Activated T-cell treated with anti-CD3 and anti-CD28 coated beads, Interleukin-2, amount 50 U/mL, for 4 hours (primary cell): ENCODE results near the gene PSME2. TPM values are rescaled to one million over a fixed set of nuclear protein-coding genes. Genes with fewer than 3 reads are reported as not detected.

ENCODE experiments used
- ATAC-seq, 2 donors: fragments of 200-7000 bp; cut with Tn5 transposase; one replicate each; pipeline ENCODE4 v1.10.0; 2021
- DNase-seq: peaks from one replicate; pipeline ENCODE4 v3.0.0-alpha.2; 2020
- H3K27me3 Mint-ChIP-seq: one replicate; pipeline ENCODE4 v1.8.0; 2021; ENCODE audit warnings: low read depth, mixed read lengths
- H3K36me3 Mint-ChIP-seq: one replicate; pipeline ENCODE4 v1.8.0; 2022; ENCODE audit warnings: mixed read lengths; ENCODE audit not compliant: insufficient read depth
- H3K4me1 Mint-ChIP-seq: one replicate; pipeline ENCODE4 v1.8.0; 2021; ENCODE audit warnings: low read depth, mixed read lengths
- H3K4me3 Mint-ChIP-seq: one replicate; pipeline ENCODE4 v1.8.0; 2021; ENCODE audit warnings: mild to moderate bottlenecking, moderate library complexity, mixed read lengths
- H3K9me3 Mint-ChIP-seq: one replicate; pipeline ENCODE4 v1.8.0; 2021; ENCODE audit warnings: mixed read lengths
- total RNA-seq, 3 donors: library from RNA; stranded (reverse); gene quantifications; one replicate each; pipeline ENCODE4 v1.2.1, GENCODE V29; 2021

Gene PSME2
- total RNA-seq, 3 donors from 2014 or later, result 433 to 479 (median 471) TPM

- Mint-ChIP-seq H3K27me3 (no peaks in the 10 kb centered on the region), H3K4me3 (no peak overlapping the region), H3K36me3 (peaks cover 23% of the 10 kb centered on the region), H3K4me1 (peaks cover 4% of the 10 kb centered on the region), H3K9me3 (no peaks in the 10 kb centered on the region)
- ATAC-seq, result peak in 1 of 2 donors; percentile 25
- no peak for DNase-seq
Measured at GRCh38 chr14:24123424-24124417, 22.7 kb downstream of the PSME2 start.

GRCh38 chr14:24122898-24123297, 23.5 kb downstream of the PSME2 start:
- H3K4me1 Mint-ChIP-seq, result peaks cover 7% of the 10 kb centered on the region
- H3K9me3 Mint-ChIP-seq, result no peaks in the 10 kb centered on the region
- no peak for DNase-seq
- peaks cover 32% of the 10 kb centered on the region for H3K36me3 Mint-ChIP-seq
- no peak overlapping the region for H3K4me3 Mint-ChIP-seq
- no peak for ATAC-seq
- no peaks in the 10 kb centered on the region for H3K27me3 Mint-ChIP-seq

- Mint-ChIP-seq H3K9me3 (no peaks in the 10 kb centered on the region), H3K27me3 (no peaks in the 10 kb centered on the region), H3K36me3 (peaks cover 36% of the 10 kb centered on the region), H3K4me3 (no peak overlapping the region), H3K4me1 (peaks cover 8% of the 10 kb centered on the region)
- DNase-seq (no peak), ATAC-seq (no peak)
Measured at GRCh38 chr14:24122416-24122815, 24.0 kb downstream of the PSME2 start.

GRCh38 chr14:24121210-24121609, 25.2 kb downstream of the PSME2 start:
- peaks cover 43% of the 10 kb centered on the region for H3K36me3 Mint-ChIP-seq
- H3K9me3 Mint-ChIP-seq, result no peaks in the 10 kb centered on the region
- H3K4me3 Mint-ChIP-seq, result no peak overlapping the region
- ATAC-seq, result no peak
- H3K27me3 Mint-ChIP-seq, result no peaks in the 10 kb centered on the region
- no peak for DNase-seq
- H3K4me1 Mint-ChIP-seq, result peaks cover 16% of the 10 kb centered on the region

GRCh38 chr14:24119691-24120090, 26.7 kb downstream of the PSME2 start:
- no peak for ATAC-seq
- H3K4me3 Mint-ChIP-seq, result no peak overlapping the region
- H3K9me3 Mint-ChIP-seq, result no peaks in the 10 kb centered on the region
- no peaks in the 10 kb centered on the region for H3K27me3 Mint-ChIP-seq
- H3K36me3 Mint-ChIP-seq, result peaks cover 40% of the 10 kb centered on the region
- no peak for DNase-seq
- H3K4me1 Mint-ChIP-seq, result peaks cover 29% of the 10 kb centered on the region

- no peaks in the 10 kb centered on the region for H3K9me3 Mint-ChIP-seq
- no peak for DNase-seq
- no peaks in the 10 kb centered on the region for H3K27me3 Mint-ChIP-seq
- no peak overlapping the region for H3K4me3 Mint-ChIP-seq
- peaks cover 24% of the 10 kb centered on the region for H3K4me1 Mint-ChIP-seq
- H3K36me3 Mint-ChIP-seq, result peaks cover 32% of the 10 kb centered on the region
- ATAC-seq, result no peak
Measured at GRCh38 chr14:24117179-24117578, 29.2 kb downstream of the PSME2 start.

GRCh38 chr14:24116128-24116814, 30.1 kb downstream of the PSME2 start:
- Mint-ChIP-seq H3K4me3 (peak overlapping the region; percentile 93), H3K9me3 (no peaks in the 10 kb centered on the region), H3K36me3 (peaks cover 27% of the 10 kb centered on the region), H3K4me1 (peaks cover 24% of the 10 kb centered on the region), H3K27me3 (no peaks in the 10 kb centered on the region)
- no peak for DNase-seq
- ATAC-seq, result no peak

- DNase-seq (no peak), ATAC-seq (no peak)
- H3K9me3 Mint-ChIP-seq, result no peaks in the 10 kb centered on the region
- H3K27me3 Mint-ChIP-seq, result no peaks in the 10 kb centered on the region
- peaks cover 26% of the 10 kb centered on the region for H3K4me1 Mint-ChIP-seq
- H3K36me3 Mint-ChIP-seq, result peaks cover 23% of the 10 kb centered on the region
- peak overlapping the region; percentile 93 for H3K4me3 Mint-ChIP-seq
Measured at GRCh38 chr14:24115422-24116127, 30.8 kb downstream of the PSME2 start.

GRCh38 chr14:24114532-24115421, 31.6 kb downstream of the PSME2 start, which contains the start of the genes DCAF11 and NRL:
Gene DCAF11 (plus strand): TSS chr14:24114777. CDS start chr14:24115595, 818 bp downstream.
Gene NRL (minus strand): TSS chr14:24114949. CDS start chr14:24082848, 32,101 bp downstream.
- Mint-ChIP-seq H3K36me3 (peaks cover 22% of the 10 kb centered on the region), H3K9me3 (no peaks in the 10 kb centered on the region), H3K4me3 (peak within 1 kb of the TSS; percentile 93), H3K4me1 (peaks cover 27% of the 10 kb centered on the region), H3K27me3 (no peaks in the 10 kb centered on the region)
- peak; percentile 90 to 92 for ATAC-seq
- DNase-seq, result peak; percentile 99

- peaks cover 22% of the 10 kb centered on the region for H3K36me3 Mint-ChIP-seq
- H3K9me3 Mint-ChIP-seq, result no peaks in the 10 kb centered on the region
- DNase-seq (peak; percentile 58), ATAC-seq (peak; percentile 27 to 33)
- H3K4me1 Mint-ChIP-seq, result peaks cover 33% of the 10 kb centered on the region
- peak overlapping the region; percentile 93 for H3K4me3 Mint-ChIP-seq
- no peaks in the 10 kb centered on the region for H3K27me3 Mint-ChIP-seq
Measured at GRCh38 chr14:24113801-24114531, 32.4 kb downstream of the PSME2 start.

- Mint-ChIP-seq H3K27me3 (no peaks in the 10 kb centered on the region), H3K9me3 (no peaks in the 10 kb centered on the region), H3K4me3 (peak overlapping the region; percentile 93), H3K36me3 (peaks cover 17% of the 10 kb centered on the region), H3K4me1 (peaks cover 36% of the 10 kb centered on the region)
- DNase-seq, result no peak
- ATAC-seq, result no peak
Measured at GRCh38 chr14:24113379-24113800, 33.0 kb downstream of the PSME2 start.

GRCh38 chr14:24110523-24110922, 35.9 kb downstream of the PSME2 start:
- Mint-ChIP-seq H3K9me3 (no peaks in the 10 kb centered on the region), H3K36me3 (no peaks in the 10 kb centered on the region), H3K4me3 (no peak overlapping the region), H3K4me1 (peaks cover 23% of the 10 kb centered on the region), H3K27me3 (no peaks in the 10 kb centered on the region)
- DNase-seq, result no peak
- ATAC-seq, result no peak

- ATAC-seq (no peak), DNase-seq (no peak)
- no peaks in the 10 kb centered on the region for H3K36me3 Mint-ChIP-seq
- H3K4me3 Mint-ChIP-seq, result no peak overlapping the region
- no peaks in the 10 kb centered on the region for H3K9me3 Mint-ChIP-seq
- peaks cover 18% of the 10 kb centered on the region for H3K4me1 Mint-ChIP-seq
- no peaks in the 10 kb centered on the region for H3K27me3 Mint-ChIP-seq
Measured at GRCh38 chr14:24110060-24110459, 36.4 kb downstream of the PSME2 start.
